Thyroid gland (tissue), 4 donors: ENCODE results near the gene L1TD1. TPM values are rescaled to one million over a fixed set of nuclear protein-coding genes. Genes with fewer than 3 reads are reported as not detected.
"Not testable (repeated sequence)": the region's sequence is repeated elsewhere in the genome, so short reads cannot be mapped to it uniquely, and the experiment has no call there.

Experiments
- DNase-seq, 2 donors: peaks; one replicate each; pipeline ENCODE4 v3.0.0-alpha.2; 2019
- H3K27ac ChIP-seq, 3 donors: fragments of 200-600 bp; sonication (generic); 1 replicate in 2 of 3; 2 replicates in 1 of 3; pipeline ENCODE4 v1.5.1; 2016 to 2019; ENCODE audit warnings: mild to moderate bottlenecking in 1 of 3, moderate library complexity in 1 of 3
- H3K27me3 ChIP-seq: fragments of 200-600 bp; sonication (generic); one replicate; pipeline ENCODE4 v1.5.1; 2019
- H3K36me3 ChIP-seq, 2 donors: fragments of 200-600 bp; sonication (generic); one replicate each; pipeline ENCODE4 v1.5.1; 2016 to 2019
- H3K4me1 ChIP-seq, 2 donors: fragments of 200-600 bp; sonication (generic); one replicate each; pipeline ENCODE4 v1.5.1; 2017 to 2019
- H3K4me3 ChIP-seq, 3 donors: fragments of 200-600 bp; sonication (generic); replicated peaks in 1 of 3; 1 replicate in 2 of 3; 2 replicates in 1 of 3; pipeline ENCODE4 v1.5.1; 2016; ENCODE audit warnings: mild to moderate bottlenecking in 1 of 3
- H3K9me3 ChIP-seq: fragments of 200-600 bp; sonication (generic); one replicate; pipeline ENCODE4 v1.5.1; 2017
- CTCF ChIP-seq, 6 experiments: fragments of 200-600 bp in 3 of 6; fragments of 450-650 bp in 3 of 6; sonication (generic) in 3 of 6; IDR thresholded peaks; one replicate each; pipeline ENCODE4 v1.5.1; 2016 to 2019; ENCODE audit warnings: antibody characterized with exemption in 6 of 6, mild to moderate bottlenecking in 2 of 6, inconsistent platforms in 1 of 6, moderate library complexity in 1 of 6
- POLR2A ChIP-seq, 2 donors: fragments of 450-650 bp; IDR thresholded peaks; one replicate each; pipeline ENCODE4 v1.6.1; 2017; ENCODE audit warnings: antibody characterized with exemption in 2 of 2, mild to moderate bottlenecking in 2 of 2, moderate library complexity in 1 of 2
- WGBS, 2 donors: methylation state at CpG; one replicate each; pipeline ENCODE4 v1.1.5; 2017; 5-methylcytosine and 5-hydroxymethylcytosine counted together
- intact Hi-C: fragments of 100-400 bp; cut with DNase I; formaldehyde crosslinking; loops from one replicate; pipeline ENCODE4 v1.15.1; 2023
- total RNA-seq, 4 donors: library from RNA; depleted of rRNA; stranded (reverse); fragments of >200 nt; gene quantifications; one replicate each; pipeline ENCODE4 v1.2.3, GENCODE V29; 2016

Gene L1TD1
- total RNA-seq, 4 donors from 2014 or later: 0.11 to 1.1 (median 0.60) TPM

- intact Hi-C loops: loop anchor here (2.0 kb wide), 1 partner anchor 231 kb away; no protein-coding TSS in a partner anchor
- WGBS, 2 donors: 51 to 52% methylated on average over 9 of the region's 9 CpGs
- TF ChIP-seq CTCF (IDR thresholded peaks at IDR 0.05) (peak; percentile 39 to 85 (median 78)), POLR2A (IDR thresholded peaks at IDR 0.05) (no peak)
- H3K4me1 ChIP-seq: no peaks in the 10 kb centered on the region
- DNase-seq: peak; percentile 22 to 31
- H3K27me3 ChIP-seq: no peaks in the 10 kb centered on the region
- no peaks in the 10 kb centered on the region for H3K9me3 ChIP-seq
- no peak overlapping the region for H3K27ac ChIP-seq
- H3K36me3 ChIP-seq: no peaks in the 10 kb centered on the region
- H3K4me3 ChIP-seq: no peak overlapping the region
These were observed 19.0 kb upstream of the L1TD1 start for GRCh38 chr1:62175568-62176179.

GRCh38 chr1:62176597-62177312 lies 17.9 kb upstream of the L1TD1 start:
- no peak overlapping the region for H3K27ac ChIP-seq
- no peak for TF ChIP-seq POLR2A (IDR thresholded peaks at IDR 0.05)
- TF ChIP-seq CTCF (IDR thresholded peaks at IDR 0.05): no peak

GRCh38 chr1:62177621-62178020 lies 17.0 kb upstream of the L1TD1 start:
- no peak overlapping the region for H3K4me3 ChIP-seq
- no peaks in the 10 kb centered on the region for H3K27me3 ChIP-seq
- H3K36me3 ChIP-seq: no peaks in the 10 kb centered on the region
- no peak for DNase-seq
- no peak overlapping the region for H3K27ac ChIP-seq
- TF ChIP-seq POLR2A (IDR thresholded peaks at IDR 0.05) (no peak), CTCF (IDR thresholded peaks at IDR 0.05) (no peak)
- no peaks in the 10 kb centered on the region for H3K9me3 ChIP-seq
- no peaks in the 10 kb centered on the region for H3K4me1 ChIP-seq
- intact Hi-C loops: loop anchor here (2.0 kb wide), 1 partner anchor 229 kb away; no protein-coding TSS in a partner anchor
- WGBS, 2 donors: 64 to 74% methylated on average over 1 of the region's 1 CpG

More at GRCh38 chr1:62176597-62177312, 17.9 kb upstream of the L1TD1 start:
- no peaks in the 10 kb centered on the region for H3K27me3 ChIP-seq
- no peaks in the 10 kb centered on the region for H3K4me1 ChIP-seq
- intact Hi-C loops: loop anchor here (2.0 kb wide), 1 partner anchor 230 kb away; no protein-coding TSS in a partner anchor
- DNase-seq: no peak
- no peaks in the 10 kb centered on the region for H3K36me3 ChIP-seq
- no peak overlapping the region for H3K4me3 ChIP-seq
- WGBS, 2 donors: 84 to 88% methylated on average over 14 of the region's 14 CpGs
- no peaks in the 10 kb centered on the region for H3K9me3 ChIP-seq

- H3K4me3 ChIP-seq: no peak overlapping the region
- H3K4me1 ChIP-seq: no peaks in the 10 kb centered on the region
- TF ChIP-seq CTCF (IDR thresholded peaks at IDR 0.05) (no peak), POLR2A (IDR thresholded peaks at IDR 0.05) (no peak)
- no peaks in the 10 kb centered on the region for H3K27me3 ChIP-seq
- no peak overlapping the region for H3K27ac ChIP-seq
- H3K36me3 ChIP-seq: no peaks in the 10 kb centered on the region
- 93 to 94% methylated on average over 7 of the region's 7 CpGs for WGBS, 2 donors
- H3K9me3 ChIP-seq: no peaks in the 10 kb centered on the region
- DNase-seq: no peak
- intact Hi-C loops: no loop called here
These were observed 16.3 kb upstream of the L1TD1 start for GRCh38 chr1:62178372-62178771.

- H3K4me1 ChIP-seq, H3K27me3 ChIP-seq, H3K4me3 ChIP-seq, H3K27ac ChIP-seq, DNase-seq, H3K9me3 ChIP-seq, H3K36me3 ChIP-seq, intact Hi-C loops: not testable (repeated sequence)
- 91 to 92% methylated on average over 4 of the region's 4 CpGs for WGBS, 2 donors
These were observed 14.6 kb upstream of the L1TD1 start for GRCh38 chr1:62180054-62180453.
